Astrocyte of the spinal cord (primary cell): ENCODE results near the gene MMP14.

Source experiments
- DNase-seq: peaks from one replicate; pipeline ENCODE4 v3.0.0; 2011; ENCODE audit warnings: low read depth, low spot score
- H3K4me3 ChIP-seq: 2 replicates; pipeline ENCODE4 v1.5.1; 2011; ENCODE audit warnings: low read depth, mild to moderate bottlenecking, low read length, moderate library complexity
- CTCF ChIP-seq: IDR thresholded peaks from 2 replicates; pipeline ENCODE4 v1.5.1; 2012; ENCODE audit warnings: low read depth, mild to moderate bottlenecking, low read length, inconsistent platforms
- in situ Hi-C: cut with HindIII; loops from 2 replicates; pipeline ENCODE4 v1.10.0; 2017; ENCODE audit warnings: low sequenced_read_pairs

The MMP14 gene

GRCh38 chr14:22882529-22883172, 46.3 kb downstream of the MMP14 start:
- no peak for TF ChIP-seq CTCF
- peak; percentile 52 for DNase-seq
- in situ Hi-C loops, result no loop called here
- H3K4me3 ChIP-seq, result no peak overlapping the region

DNA sequence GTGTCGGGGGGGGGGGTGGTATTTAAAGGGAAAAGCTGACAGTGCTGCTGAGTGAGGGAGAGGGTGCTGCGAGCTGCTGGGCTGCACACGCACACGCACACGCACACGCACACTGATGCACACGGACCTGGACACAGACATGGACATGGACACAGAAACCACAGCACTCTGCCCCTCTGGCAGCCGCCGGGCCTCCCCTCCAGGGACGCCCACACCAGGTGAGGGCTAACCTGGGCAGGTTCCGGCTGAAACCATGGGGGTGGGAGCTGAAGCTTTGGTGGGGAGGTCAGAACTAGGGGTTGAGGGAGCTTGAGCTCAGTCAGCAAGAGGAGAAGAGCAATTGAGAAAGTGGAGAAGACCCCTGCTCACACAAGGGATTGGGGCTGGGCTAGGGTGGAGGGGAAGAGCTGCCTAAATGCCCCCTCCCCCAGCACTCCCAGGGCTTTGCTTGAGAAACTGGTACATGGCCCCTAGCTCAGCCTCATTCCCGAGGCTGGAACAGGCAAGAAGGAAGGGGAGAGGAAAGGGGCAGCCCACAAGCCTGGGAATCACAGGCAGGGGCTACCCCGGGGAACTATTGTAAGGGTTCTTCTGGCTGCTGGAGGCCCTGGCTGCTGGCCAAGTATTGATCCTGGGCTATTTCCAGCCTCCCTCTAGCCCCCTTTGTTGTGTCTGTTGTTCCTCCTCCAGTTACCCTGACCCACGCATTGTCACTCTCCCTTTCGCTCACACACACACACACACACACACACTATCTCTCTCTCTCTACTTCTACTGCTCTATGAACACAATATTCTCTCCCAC, 47.0 kb downstream of the MMP14 start, which contains the start of gene REM2:
Gene REM2 (plus strand): TSS at position 50 of the 804 bp plus-strand sequence. CDS start 66 bp downstream, at position 116.
- no peak for DNase-seq
- in situ Hi-C loops, result no loop called here
- H3K4me3 ChIP-seq, result no peak within 1 kb of the TSS
- no peak for TF ChIP-seq CTCF

DNA sequence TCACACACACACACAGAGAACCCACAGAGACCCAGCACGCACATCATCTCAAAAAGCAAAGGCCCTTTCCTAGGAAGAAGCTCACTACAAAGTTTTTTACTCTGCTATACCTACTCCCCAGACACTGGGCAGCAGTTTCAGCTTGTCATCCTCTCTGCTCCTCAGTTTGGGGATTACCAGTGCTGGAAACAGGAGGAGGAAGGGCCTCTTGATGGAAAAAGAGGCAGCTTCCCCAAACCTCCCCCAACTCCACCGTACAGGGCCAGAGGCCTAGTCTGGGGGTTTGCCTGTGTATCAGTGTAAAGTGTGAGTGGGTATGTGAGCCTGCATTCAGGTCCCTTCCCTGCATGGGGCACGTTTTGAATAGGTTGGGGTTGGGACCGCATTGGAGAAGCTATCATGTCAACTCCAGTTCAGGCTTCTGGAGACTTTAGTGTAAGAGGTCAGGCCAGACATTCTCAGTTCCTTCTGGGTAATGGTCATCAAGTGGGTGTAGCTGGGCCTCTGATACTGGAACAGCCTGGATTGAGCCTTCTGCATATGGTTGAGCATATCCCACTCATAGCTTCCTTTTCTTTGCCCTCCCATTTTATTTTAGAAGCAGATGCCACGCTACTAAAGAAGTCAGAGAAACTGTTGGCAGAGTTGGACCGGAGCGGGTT, 47.8 kb downstream of the MMP14 start:
- DNase-seq, result no peak
- no peak for TF ChIP-seq CTCF
- in situ Hi-C loops, result no loop called here
- H3K4me3 ChIP-seq, result no peak overlapping the region

GRCh38 chr14:22884738-22885523, 48.5 kb downstream of the MMP14 start:
- in situ Hi-C loops, result no loop called here
- no peak for TF ChIP-seq CTCF
- no peak for DNase-seq
- no peak overlapping the region for H3K4me3 ChIP-seq

GRCh38 chr14:22885975-22886374, 49.6 kb downstream of the MMP14 start:
- no peak for TF ChIP-seq CTCF
- H3K4me3 ChIP-seq, result no peak overlapping the region
- in situ Hi-C loops, result no loop called here
- DNase-seq, result no peak

DNA sequence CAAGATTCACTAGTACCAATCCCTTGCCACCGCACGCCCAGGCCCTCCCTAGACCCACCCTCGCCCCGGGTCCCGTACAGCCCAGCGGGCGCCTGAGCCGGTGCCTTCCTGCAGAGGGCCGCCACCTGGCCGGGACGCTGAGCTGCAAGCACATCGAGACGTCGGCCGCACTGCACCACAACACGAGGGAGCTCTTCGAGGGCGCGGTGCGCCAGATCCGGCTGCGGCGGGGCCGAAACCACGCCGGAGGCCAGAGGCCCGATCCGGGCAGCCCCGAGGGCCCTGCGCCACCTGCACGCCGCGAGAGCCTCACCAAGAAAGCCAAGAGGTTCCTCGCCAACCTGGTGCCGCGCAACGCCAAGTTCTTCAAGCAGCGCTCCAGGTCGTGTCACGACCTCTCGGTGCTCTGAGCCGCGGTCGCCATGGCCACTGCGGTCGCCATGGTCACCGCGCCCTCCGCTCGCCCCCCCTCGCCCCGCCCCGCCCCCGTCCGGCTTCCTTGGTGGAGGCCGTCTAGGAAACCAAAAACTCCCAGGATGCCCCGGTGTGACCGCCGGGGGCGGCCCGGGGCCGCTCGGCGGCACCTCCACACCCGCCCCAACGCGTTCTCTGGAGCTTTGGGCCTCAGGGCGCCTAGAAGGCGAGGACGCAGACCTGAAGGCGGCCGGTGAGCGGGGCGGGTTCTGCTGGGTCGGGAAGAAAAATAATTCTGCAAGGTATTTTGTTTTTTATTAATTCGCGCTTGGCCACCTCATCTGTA, 50.3 kb downstream of the MMP14 start:
- TF ChIP-seq CTCF, result no peak
- DNase-seq, result peak; percentile 67
- in situ Hi-C loops, result no loop called here
- peak overlapping the region; percentile 57 for H3K4me3 ChIP-seq
